HL-60 (cell line): ENCODE measurements around the gene NUDCD3.

Experiments
- DNase-seq, 2 experiments: peaks; one replicate each; pipeline ENCODE4 v3.0.0-alpha.2; 2010 to 2020; ENCODE audit warnings: low read depth in 1 of 2, low spot score in 1 of 2
- H3K27ac ChIP-seq: fragments of 250-450 bp; sonication (Bioruptor Pico); replicated peaks from 2 replicates; pipeline ENCODE4 v1.5.1; 2020; ENCODE audit warnings: mild to moderate bottlenecking, moderate library complexity
- H3K27me3 ChIP-seq: fragments of 250-450 bp; sonication (Bioruptor Pico); 2 replicates; pipeline ENCODE4 v1.5.1; 2021; ENCODE audit warnings: mild to moderate bottlenecking, moderate library complexity; ENCODE audit not compliant: insufficient read depth, poor library complexity, severe bottlenecking
- H3K4me3 ChIP-seq: replicated peaks from 2 replicates; pipeline ENCODE4 v1.5.1; 2011; ENCODE audit warnings: mild to moderate bottlenecking, control low read depth, low read length; ENCODE audit not compliant: insufficient read depth
- GABPA ChIP-seq: IDR thresholded peaks from 2 replicates; pipeline ENCODE4 v1.6.1; 2012; ENCODE audit warnings: low read depth
- POLR2AphosphoS5 ChIP-seq: IDR thresholded peaks from 2 replicates; pipeline ENCODE4 v1.6.1; 2012; ENCODE audit warnings: low read depth
- SPI1 ChIP-seq: IDR thresholded peaks from 2 replicates; pipeline ENCODE4 v1.6.1; 2012; ENCODE audit warnings: low read depth, mild to moderate bottlenecking, borderline replicate concordance
- TF ChIP-seq, protein P1 (sequence below): IDR thresholded peaks from one replicate; pipeline ENCODE4 v1.5.1; 2011; ENCODE audit warnings: low read length, control low read depth, inconsistent platforms; ENCODE audit not compliant: insufficient read depth
- TF ChIP-seq, protein P2 (sequence below): IDR thresholded peaks from 2 replicates; pipeline ENCODE4 v1.6.1; 2012; ENCODE audit warnings: low read depth; ENCODE audit not compliant: insufficient replicate concordance

NUDCD3 gene

DNA sequence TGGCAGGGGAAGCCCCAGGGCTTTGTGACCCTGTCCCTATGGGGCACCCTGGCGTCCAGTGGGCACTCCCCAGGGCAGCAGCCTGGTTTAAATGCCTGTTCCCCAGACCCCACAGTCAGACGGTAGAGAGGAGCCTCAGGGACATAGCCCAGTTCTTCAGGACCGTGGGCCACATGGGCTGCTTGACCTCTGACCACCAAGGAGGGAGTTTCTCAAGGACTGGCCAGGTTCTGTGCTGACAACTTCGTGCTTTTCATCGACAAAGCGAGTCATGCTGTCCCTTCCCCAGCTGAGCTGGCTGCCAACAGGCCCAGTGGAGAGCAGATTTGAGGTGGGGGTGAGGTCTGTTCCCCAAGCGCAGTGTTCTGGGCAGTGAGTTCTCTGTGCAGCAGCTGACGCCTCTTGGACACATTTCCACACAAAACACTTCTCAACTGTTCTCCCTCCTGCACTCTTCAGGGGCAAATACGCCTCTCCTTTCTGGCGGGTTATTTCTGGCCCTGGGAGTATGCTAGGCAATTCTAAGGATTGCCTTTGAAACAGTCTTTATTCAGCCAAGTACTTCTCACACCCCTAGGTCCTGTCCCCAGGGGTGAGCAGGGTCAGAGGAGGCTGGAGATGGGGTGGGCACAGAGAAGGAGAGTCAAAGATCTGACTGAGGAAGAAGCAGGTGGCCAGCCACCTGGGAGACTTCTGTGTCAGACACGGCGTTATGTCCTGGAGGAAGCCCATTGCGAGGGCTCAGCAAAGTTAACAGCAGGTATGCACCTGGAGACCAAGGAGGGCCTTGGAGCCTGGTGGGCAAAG is 107.8 kb downstream of the NUDCD3 start:
- TF ChIP-seq, protein P1, sequence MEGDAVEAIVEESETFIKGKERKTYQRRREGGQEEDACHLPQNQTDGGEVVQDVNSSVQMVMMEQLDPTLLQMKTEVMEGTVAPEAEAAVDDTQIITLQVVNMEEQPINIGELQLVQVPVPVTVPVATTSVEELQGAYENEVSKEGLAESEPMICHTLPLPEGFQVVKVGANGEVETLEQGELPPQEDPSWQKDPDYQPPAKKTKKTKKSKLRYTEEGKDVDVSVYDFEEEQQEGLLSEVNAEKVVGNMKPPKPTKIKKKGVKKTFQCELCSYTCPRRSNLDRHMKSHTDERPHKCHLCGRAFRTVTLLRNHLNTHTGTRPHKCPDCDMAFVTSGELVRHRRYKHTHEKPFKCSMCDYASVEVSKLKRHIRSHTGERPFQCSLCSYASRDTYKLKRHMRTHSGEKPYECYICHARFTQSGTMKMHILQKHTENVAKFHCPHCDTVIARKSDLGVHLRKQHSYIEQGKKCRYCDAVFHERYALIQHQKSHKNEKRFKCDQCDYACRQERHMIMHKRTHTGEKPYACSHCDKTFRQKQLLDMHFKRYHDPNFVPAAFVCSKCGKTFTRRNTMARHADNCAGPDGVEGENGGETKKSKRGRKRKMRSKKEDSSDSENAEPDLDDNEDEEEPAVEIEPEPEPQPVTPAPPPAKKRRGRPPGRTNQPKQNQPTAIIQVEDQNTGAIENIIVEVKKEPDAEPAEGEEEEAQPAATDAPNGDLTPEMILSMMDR, result no peak
- no peak for TF ChIP-seq GABPA
- H3K27ac ChIP-seq, result no peak overlapping the region
- no peaks in the 10 kb centered on the region for H3K27me3 ChIP-seq
- no peak overlapping the region for H3K4me3 ChIP-seq
- no peak for DNase-seq

- Histone ChIP-seq H3K4me3 (no peak overlapping the region), H3K27me3 (no peaks in the 10 kb centered on the region), H3K27ac (no peak overlapping the region)
- TF ChIP-seq SPI1 (no peak), POLR2AphosphoS5 (no peak), GABPA (no peak)
- TF ChIP-seq, protein P1, result no peak
- TF ChIP-seq, protein P2, sequence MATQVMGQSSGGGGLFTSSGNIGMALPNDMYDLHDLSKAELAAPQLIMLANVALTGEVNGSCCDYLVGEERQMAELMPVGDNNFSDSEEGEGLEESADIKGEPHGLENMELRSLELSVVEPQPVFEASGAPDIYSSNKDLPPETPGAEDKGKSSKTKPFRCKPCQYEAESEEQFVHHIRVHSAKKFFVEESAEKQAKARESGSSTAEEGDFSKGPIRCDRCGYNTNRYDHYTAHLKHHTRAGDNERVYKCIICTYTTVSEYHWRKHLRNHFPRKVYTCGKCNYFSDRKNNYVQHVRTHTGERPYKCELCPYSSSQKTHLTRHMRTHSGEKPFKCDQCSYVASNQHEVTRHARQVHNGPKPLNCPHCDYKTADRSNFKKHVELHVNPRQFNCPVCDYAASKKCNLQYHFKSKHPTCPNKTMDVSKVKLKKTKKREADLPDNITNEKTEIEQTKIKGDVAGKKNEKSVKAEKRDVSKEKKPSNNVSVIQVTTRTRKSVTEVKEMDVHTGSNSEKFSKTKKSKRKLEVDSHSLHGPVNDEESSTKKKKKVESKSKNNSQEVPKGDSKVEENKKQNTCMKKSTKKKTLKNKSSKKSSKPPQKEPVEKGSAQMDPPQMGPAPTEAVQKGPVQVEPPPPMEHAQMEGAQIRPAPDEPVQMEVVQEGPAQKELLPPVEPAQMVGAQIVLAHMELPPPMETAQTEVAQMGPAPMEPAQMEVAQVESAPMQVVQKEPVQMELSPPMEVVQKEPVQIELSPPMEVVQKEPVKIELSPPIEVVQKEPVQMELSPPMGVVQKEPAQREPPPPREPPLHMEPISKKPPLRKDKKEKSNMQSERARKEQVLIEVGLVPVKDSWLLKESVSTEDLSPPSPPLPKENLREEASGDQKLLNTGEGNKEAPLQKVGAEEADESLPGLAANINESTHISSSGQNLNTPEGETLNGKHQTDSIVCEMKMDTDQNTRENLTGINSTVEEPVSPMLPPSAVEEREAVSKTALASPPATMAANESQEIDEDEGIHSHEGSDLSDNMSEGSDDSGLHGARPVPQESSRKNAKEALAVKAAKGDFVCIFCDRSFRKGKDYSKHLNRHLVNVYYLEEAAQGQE, result no peak
- DNase-seq, result no peak
Observed at GRCh38 chr7:44381494-44382220, 108.8 kb downstream of the NUDCD3 start.

GRCh38 chr7:44380831-44381493 is 109.5 kb downstream of the NUDCD3 start:
- TF ChIP-seq, protein P1, result no peak
- no peak for TF ChIP-seq POLR2AphosphoS5
- TF ChIP-seq SPI1, result no peak
- no peak for TF ChIP-seq GABPA
- TF ChIP-seq, protein P2, result no peak
- no peak for DNase-seq
- no peak overlapping the region for H3K27ac ChIP-seq

More at GRCh38 chr7:44380831-44381493, 109.5 kb downstream of the NUDCD3 start:
- Histone ChIP-seq H3K27me3 (no peaks in the 10 kb centered on the region), H3K4me3 (no peak overlapping the region)
